HG02678 (cell line): ENCODE measurements around the gene CCDC201.
"Not testable (repeated sequence)": the region's sequence is repeated elsewhere in the genome, so short reads cannot be mapped to it uniquely, and the experiment has no call there.

Source experiments
- ATAC-seq: cut with Tn5 transposase; IDR thresholded peaks from one replicate; pipeline ENCODE4 v1.9.1; 2021; ENCODE audit warnings: mild to moderate bottlenecking, moderate library complexity; ENCODE audit not compliant: unreplicated experiment

CCDC201 gene

GRCh38 chr7:45827731-45828130, 45.2 kb downstream of the CCDC201 start:
- ATAC-seq = not testable (repeated sequence)

GRCh38 chr7:45826550-45826949, 46.3 kb downstream of the CCDC201 start:
- not testable (repeated sequence) for ATAC-seq

DNA sequence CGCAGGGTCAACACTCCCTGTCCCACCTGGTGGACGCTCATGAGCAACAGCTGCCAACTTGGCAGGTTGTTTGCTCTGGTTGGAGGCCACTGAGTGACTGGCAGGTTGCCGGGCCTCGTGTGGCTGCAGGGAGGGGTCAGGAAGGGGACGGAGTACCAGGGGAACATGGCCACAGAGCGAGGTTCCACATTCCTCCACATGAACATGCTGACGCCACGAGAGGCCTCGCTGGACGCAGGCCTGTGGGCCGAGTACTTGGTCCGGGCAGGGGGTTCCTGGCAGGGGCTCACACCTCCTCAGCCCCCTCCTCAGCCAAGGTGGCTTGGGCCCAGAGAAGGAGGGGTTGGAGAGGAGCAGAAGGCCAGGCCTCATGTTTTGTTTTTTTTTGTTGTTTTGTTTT, 54.1 kb downstream of the CCDC201 start:
- ATAC-seq = not testable (repeated sequence)

DNA sequence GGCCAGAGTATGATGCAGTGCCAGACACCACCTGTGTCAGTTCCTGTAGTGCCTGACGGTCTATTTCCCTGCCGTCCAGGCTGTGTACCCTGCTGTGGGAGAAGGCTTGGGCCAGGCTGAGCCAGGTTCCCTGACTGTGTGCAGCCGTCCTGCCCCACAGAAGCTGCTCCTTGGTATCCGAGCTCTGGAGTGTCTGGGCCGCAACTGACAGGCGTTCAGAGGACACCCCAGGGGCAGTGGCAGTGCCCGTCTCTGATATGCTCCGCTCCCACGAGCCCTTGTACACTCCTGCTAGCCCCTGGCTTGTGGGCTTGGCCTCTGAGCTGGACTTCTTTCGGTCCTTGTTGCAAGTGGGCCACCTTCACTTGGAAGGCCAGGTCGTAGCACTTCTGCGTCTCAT, 55.0 kb downstream of the CCDC201 start:
- not testable (repeated sequence) for ATAC-seq

- not testable (repeated sequence) for ATAC-seq
These were observed 55.9 kb downstream of the CCDC201 start for GRCh38 chr7:45817016-45817415.

DNA sequence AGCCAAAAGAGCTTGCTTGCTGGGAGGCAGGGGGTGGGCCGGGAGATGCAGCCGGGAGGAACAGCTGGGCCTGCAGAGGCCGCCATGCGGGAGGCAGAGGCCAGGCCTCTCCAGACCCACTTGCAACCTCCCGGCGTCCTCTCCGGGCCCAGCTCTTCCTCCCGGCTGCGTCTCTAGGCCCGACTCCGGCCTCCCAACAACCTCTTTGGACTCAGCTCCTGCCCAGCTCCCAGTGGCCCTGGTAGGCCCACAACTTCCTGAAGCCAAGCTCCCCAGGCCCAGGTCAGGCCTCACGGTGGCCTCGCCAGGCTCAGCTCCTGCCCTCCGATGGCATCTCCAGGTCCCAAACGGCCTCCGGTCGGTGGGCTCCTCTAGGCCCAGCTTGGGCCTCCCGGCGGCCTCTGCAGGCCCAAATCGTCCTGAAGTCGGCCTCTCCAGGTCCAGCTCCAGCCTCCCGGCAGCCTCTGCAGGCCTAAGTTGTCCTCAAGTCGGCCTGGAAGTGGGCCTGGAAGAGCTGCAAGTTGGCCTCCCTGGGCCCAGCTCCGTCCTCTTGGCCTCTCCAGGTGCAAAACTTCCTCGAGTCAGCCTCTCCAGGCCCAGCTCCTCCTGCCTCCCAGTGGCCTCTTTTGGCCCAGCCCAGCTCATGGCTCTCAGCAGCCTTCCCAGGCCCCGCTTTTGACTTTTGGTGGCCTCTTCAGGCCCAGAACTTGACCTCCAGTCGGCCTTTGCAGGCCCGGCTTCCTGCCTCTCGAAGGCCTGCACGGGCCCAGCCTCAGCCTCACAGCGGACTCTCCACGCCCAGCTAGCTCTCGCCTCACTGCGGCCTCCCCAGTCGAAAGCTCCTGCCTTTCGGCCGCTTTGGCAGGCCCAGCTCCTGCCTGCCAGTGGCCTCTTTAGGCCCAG, 58.4 kb downstream of the CCDC201 start:
- not testable (repeated sequence) for ATAC-seq

DNA sequence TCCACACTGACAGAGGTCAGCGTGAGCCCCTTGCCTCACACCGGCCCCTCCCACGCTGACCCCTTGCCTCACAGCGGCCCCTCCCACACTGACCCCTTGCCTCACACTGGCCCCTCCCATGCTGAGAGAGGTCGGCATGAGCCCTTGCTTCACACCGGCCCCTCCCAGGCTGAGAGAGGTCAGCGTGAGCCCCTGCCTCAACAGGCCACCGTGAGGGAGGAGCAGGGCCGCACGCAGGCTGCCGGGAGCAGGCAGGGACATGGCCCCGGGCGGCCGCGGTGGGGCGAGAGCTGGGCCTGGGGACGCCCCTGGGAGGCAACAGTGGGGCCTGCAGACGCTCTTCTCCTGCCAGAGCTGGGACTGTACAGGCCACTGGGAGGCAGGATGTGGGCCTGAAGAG, 59.1 kb downstream of the CCDC201 start:
- ATAC-seq = not testable (repeated sequence)

GRCh38 chr7:45812946-45813345, 59.9 kb downstream of the CCDC201 start:
- ATAC-seq = no peak

GRCh38 chr7:45811652-45812234, 61.1 kb downstream of the CCDC201 start:
- not testable (repeated sequence) for ATAC-seq

DNA sequence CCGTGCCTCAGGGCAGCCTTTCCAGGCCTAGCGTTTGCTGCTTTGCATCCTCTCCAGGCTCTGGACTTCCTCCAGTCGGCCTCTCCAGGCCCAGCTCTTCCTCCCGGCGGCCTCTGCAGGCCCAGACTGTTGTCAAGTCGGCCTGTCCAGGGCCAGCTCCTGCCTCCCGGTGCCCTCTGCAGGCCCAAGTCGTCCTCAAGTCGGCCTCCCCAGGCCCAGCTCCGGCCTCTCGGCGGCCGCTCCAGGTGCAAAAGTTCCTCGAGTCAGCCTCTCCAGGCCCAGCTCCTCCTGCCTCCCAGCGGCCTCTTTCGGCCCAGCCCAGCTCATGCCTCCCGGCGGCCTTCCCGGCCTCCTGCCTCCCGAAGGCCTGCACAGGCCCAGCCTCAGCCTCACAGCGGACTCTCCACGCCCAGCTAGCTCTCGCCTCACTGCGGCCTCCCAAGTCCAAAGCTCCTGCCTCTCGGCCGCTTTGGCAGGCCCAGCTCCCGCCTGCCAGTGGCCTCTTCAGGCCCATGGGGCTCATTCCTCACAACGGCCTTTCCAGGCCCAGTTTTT, 62.4 kb downstream of the CCDC201 start:
- not testable (repeated sequence) for ATAC-seq
